ENCODE results near the gene HHAT. TPM values are rescaled to one million over a fixed set of nuclear protein-coding genes. Genes with fewer than 3 reads are reported as not detected.

HHAT gene
- total and polyA plus RNA-seq, 2 donors (not counting 3 experiments of a cell fraction or from before 2014, with no cell fraction given): 2.4 to 4.3 TPM

DNA sequence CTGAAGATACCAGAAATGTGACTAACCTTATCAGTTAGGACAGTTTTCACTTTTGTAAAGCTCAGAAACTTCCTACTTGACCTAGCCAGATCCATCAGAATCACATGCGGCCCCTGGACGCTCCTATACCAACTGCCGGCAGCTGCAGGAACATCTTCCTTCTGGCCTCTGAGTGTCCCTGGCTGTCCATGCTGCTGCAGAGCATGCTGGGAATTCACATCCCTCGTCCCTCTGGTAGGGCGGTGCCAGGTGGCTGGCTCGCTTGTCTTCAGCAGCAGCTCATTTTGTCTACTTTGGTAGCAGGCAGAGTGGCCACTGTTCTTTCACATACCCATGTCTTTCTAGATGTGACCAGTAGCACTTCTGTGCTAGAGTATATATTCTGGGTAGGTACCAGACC is 34.4 kb downstream of the HHAT start:
- intact Hi-C loops (cut with micrococcal nuclease) (no loop called here), dilution Hi-C loops (cut with MboI; ENCODE audit: extremely low pct_ligation_motif_present, low sequenced_read_pairs) (loop anchor here (25.0 kb wide), 1 partner anchor 526 kb away; the partner anchor contains the start of gene UTP25)
- POLR2A ChIA-PET: no interaction called here
- H3K27me3 ChIP-seq (ENCODE audit: control insufficient read depth in 2 of 2, insufficient read depth in 2 of 2, low read length in 2 of 2): no peaks in the 10 kb centered on the region
- H3K79me2 ChIP-seq (ENCODE audit: control insufficient read depth, insufficient read depth, low read length): no peaks in the 10 kb centered on the region
- H2AFZ ChIP-seq (ENCODE audit: low read depth, low read length): no peak overlapping the region
- H3K27ac ChIP-seq (ENCODE audit: insufficient read depth, low read depth, low read length): no peak overlapping the region
- no TSS peak for BruUV-seq (replicated peaks)
- CTCF ChIA-PET: interaction anchor here (1.1 to 3.5 kb wide), 5 partner anchors 10 to 44 kb away, joined by 3 to 16 read pairs (median 4); no protein-coding TSS in a partner anchor
- no peak for TF ChIP-seq FOS (IDR thresholded peaks at IDR 0.05; ENCODE audit: borderline replicate concordance, insufficient read depth, low read length)
- TF ChIP-seq JUN (IDR thresholded peaks at IDR 0.05; ENCODE audit: borderline replicate concordance, insufficient read depth, insufficient read length, low read depth): no peak
- TF ChIP-seq POLR2AphosphoS5 (IDR thresholded peaks at IDR 0.05; ENCODE audit: insufficient read depth, low read depth, low read length): no peak
- TF ChIP-seq POLR2A (IDR thresholded peaks at IDR 0.05; ENCODE audit: low read depth, low read length): no peak
- TF ChIP-seq, protein P1, sequence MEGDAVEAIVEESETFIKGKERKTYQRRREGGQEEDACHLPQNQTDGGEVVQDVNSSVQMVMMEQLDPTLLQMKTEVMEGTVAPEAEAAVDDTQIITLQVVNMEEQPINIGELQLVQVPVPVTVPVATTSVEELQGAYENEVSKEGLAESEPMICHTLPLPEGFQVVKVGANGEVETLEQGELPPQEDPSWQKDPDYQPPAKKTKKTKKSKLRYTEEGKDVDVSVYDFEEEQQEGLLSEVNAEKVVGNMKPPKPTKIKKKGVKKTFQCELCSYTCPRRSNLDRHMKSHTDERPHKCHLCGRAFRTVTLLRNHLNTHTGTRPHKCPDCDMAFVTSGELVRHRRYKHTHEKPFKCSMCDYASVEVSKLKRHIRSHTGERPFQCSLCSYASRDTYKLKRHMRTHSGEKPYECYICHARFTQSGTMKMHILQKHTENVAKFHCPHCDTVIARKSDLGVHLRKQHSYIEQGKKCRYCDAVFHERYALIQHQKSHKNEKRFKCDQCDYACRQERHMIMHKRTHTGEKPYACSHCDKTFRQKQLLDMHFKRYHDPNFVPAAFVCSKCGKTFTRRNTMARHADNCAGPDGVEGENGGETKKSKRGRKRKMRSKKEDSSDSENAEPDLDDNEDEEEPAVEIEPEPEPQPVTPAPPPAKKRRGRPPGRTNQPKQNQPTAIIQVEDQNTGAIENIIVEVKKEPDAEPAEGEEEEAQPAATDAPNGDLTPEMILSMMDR (IDR thresholded peaks at IDR 0.05; ENCODE audit: extremely low read depth in 1 of 2, insufficient read depth in 1 of 2, low read depth in 1 of 2, low read length in 2 of 2): no peak
- TF ChIP-seq MAX (IDR thresholded peaks at IDR 0.05; ENCODE audit: insufficient read depth, insufficient read length): no peak
- no peak for TF ChIP-seq EZH2 (IDR thresholded peaks at IDR 0.05; ENCODE audit: borderline replicate concordance, low read depth, low read length, severe bottlenecking)
- TF ChIP-seq GATA2 (IDR thresholded peaks at IDR 0.05; ENCODE audit: insufficient read depth, insufficient read length, low read depth, low read length): no peak
- no peak for TF ChIP-seq MYC (IDR thresholded peaks at IDR 0.05; ENCODE audit: low read depth, low read length)
- no peak for FAIRE-seq
- no peaks in the 10 kb centered on the region for H3K9me3 ChIP-seq (replicated peaks; ENCODE audit: control insufficient read depth, insufficient read depth, low read length)
- no peaks in the 10 kb centered on the region for H3K36me3 ChIP-seq (ENCODE audit: control insufficient read depth in 2 of 2, extremely low read depth in 1 of 2, insufficient read depth in 2 of 2, low read length in 2 of 2)
- H3K4me2 ChIP-seq (ENCODE audit: insufficient read depth, low read length): no peak overlapping the region
- H3K4me1 ChIP-seq (ENCODE audit: control insufficient read depth, extremely low read depth, insufficient read depth, low read length): no peaks in the 10 kb centered on the region
- no peak overlapping the region for H3K4me3 ChIP-seq (replicated peaks in 1 of 3; ENCODE audit: insufficient read depth in 1 of 3, low read depth in 1 of 3, low read length in 3 of 3)
- no peak for DNase-seq (ENCODE audit: low read depth, low spot score)
- no peaks in the 10 kb centered on the region for H3K9me1 ChIP-seq (replicated peaks; ENCODE audit: control insufficient read depth, extremely low read depth, insufficient read depth, low read length)
- no peak overlapping the region for H3K9ac ChIP-seq (replicated peaks; ENCODE audit: extremely low read depth, insufficient read depth, low read length)
- H4K20me1 ChIP-seq (replicated peaks; ENCODE audit: control insufficient read depth, extremely low read depth, insufficient read depth, low read length): no peaks in the 10 kb centered on the region
